OCI-LY7 (cell line): ENCODE measurements around the gene ITK. TPM values are rescaled to one million over a fixed set of nuclear protein-coding genes. Genes with fewer than 3 reads are reported as not detected.

ENCODE experiments used
- BruUV-seq: library from RNA; stranded (reverse); fragments of 400-500 nt; replicated peaks from 2 replicates; lab custom pipeline; 2021; lab: Mats Ljungman, UMichigan
- CTCF ChIA-PET: fragments of 300-600 bp; sonication (Branson Sonifier 250); formaldehyde crosslinking; loops from one replicate; lab custom pipeline; 2022; ENCODE audit warnings: antibody characterized with exemption; ENCODE audit not compliant: unreplicated experiment; lab: Charles Lee
- POLR2A ChIA-PET: fragments of 300-600 bp; sonication (Branson Sonifier 250); formaldehyde crosslinking; loops from one replicate; lab custom pipeline; 2022; ENCODE audit warnings: antibody characterized with exemption; lab: Charles Lee
- DNase-seq: peaks from one replicate; pipeline ENCODE4 v3.0.0-alpha.2; 2015; ENCODE audit warnings: low spot score
- H2AFZ ChIP-seq: fragments of 200-600 bp; sonication (generic), shearing (Covaris generic); 2 replicates; pipeline ENCODE4 v1.6.1; 2014; ENCODE audit warnings: mild to moderate bottlenecking, antibody characterized with exemption, low read length, moderate library complexity
- H3K27ac ChIP-seq: fragments of 200-600 bp; sonication (generic); 2 replicates; pipeline ENCODE4 v1.5.1; 2014; ENCODE audit warnings: mixed run types, low read depth, mild to moderate bottlenecking, moderate library complexity, low read length, inconsistent platforms; ENCODE audit not compliant: poor library complexity, severe bottlenecking
- H3K36me3 ChIP-seq: fragments of 200-600 bp; sonication (generic); 2 replicates; pipeline ENCODE4 v1.6.1; 2014; ENCODE audit warnings: mild to moderate bottlenecking, antibody characterized with exemption, low read length, moderate library complexity, mixed read lengths; ENCODE audit not compliant: insufficient read depth
- H3K4me1 ChIP-seq: fragments of 200-600 bp; sonication (generic); 2 replicates; pipeline ENCODE4 v1.5.1; 2014; ENCODE audit warnings: mild to moderate bottlenecking, low read length; ENCODE audit not compliant: insufficient read depth, poor library complexity, severe bottlenecking
- H3K4me2 ChIP-seq: fragments of 200-600 bp; sonication (generic); 2 replicates; pipeline ENCODE4 v1.6.1; 2014; ENCODE audit warnings: mild to moderate bottlenecking, low read length
- H3K4me3 ChIP-seq: fragments of 200-600 bp; sonication (generic); 2 replicates; pipeline ENCODE4 v1.5.1; 2014; ENCODE audit warnings: mild to moderate bottlenecking, low read depth, low read length; ENCODE audit not compliant: poor library complexity, severe bottlenecking
- H3K79me2 ChIP-seq: fragments of 200-600 bp; sonication (generic); 2 replicates; pipeline ENCODE4 v1.6.1; 2016; ENCODE audit warnings: low read depth, mild to moderate bottlenecking, low read length, moderate library complexity, mixed read lengths; ENCODE audit not compliant: insufficient read depth
- H3K9me2 ChIP-seq: fragments of 200-600 bp; sonication (generic); 2 replicates; pipeline ENCODE4 v1.6.1; 2016; ENCODE audit warnings: mild to moderate bottlenecking, low read length, mixed read lengths; ENCODE audit not compliant: insufficient read depth
- H3K9me3 ChIP-seq: fragments of 200-600 bp; sonication (generic); 2 replicates; pipeline ENCODE4 v1.6.1; 2014; ENCODE audit warnings: mild to moderate bottlenecking, mixed run types, low read length, mixed read lengths
- H4K20me1 ChIP-seq: fragments of 200-600 bp; sonication (generic); 2 replicates; pipeline ENCODE4 v1.6.1; 2014; ENCODE audit warnings: mild to moderate bottlenecking, antibody characterized with exemption, low read length, moderate library complexity, mixed read lengths; ENCODE audit not compliant: insufficient read depth
- CTCF ChIP-seq: fragments of 200-600 bp; sonication (generic); conservative IDR thresholded peaks from 2 replicates; pipeline ENCODE4 v1.5.1; 2014; ENCODE audit warnings: mild to moderate bottlenecking, antibody characterized with exemption, low read length, moderate library complexity, mixed read lengths
- EZH2phosphoT487 ChIP-seq: fragments of 200-600 bp; sonication (generic); IDR thresholded peaks from 2 replicates; pipeline ENCODE4 v1.6.1; 2018; ENCODE audit warnings: low read depth, borderline replicate concordance, mild to moderate bottlenecking, mixed run types, antibody characterized with exemption, low read length, moderate library complexity, mixed read lengths
- intact Hi-C: fragments of 100-400 bp; cut with micrococcal nuclease; formaldehyde crosslinking; loops from one replicate; pipeline ENCODE4 v1.10.0; 2022; ENCODE audit not compliant: unreplicated experiment
- total RNA-seq, 2 experiments: library from RNA; depleted of rRNA in 1 of 2; stranded (reverse); fragments of >200 nt in 1 of 2; shearing (Covaris generic) in 1 of 2; gene quantifications; 2 replicates each; pipeline ENCODE4 v1.2.3, GENCODE V29; 2014 to 2022

Gene ITK
- total RNA-seq, 2 experiments from 2014 or later, result not detected

DNA sequence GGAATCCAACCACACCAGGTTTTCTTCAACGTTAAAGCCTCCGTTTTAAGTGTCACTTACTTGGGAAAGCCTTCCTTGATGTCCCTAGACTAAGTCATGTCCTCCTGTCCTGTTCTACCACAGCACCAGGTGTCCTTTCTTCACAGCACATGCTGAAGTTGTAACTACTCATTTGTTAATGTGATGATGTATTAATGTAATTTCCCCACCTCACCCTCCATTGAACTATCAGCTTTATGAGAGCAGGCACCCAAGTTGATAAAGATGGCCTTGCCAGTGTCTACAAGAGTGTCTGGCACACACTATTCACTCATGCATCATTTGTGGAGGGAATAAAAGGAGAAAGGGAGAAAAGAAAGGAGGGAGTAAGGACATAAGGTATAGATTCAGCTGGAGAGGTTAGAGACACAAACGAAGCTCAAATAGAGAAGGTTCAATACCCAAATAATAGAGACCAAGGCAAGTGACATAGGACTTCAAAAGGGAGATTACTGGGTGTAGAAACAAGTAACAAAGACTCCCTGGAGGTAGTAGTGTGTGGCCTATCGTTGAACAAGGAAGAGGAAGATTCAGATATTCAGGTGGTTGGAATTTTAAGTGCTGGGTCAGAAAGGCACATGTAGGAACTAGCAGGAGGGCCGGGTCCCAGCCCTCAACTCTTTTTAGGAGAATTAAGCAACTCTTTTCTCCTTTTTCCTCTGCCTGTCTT, 6.6 kb downstream of the ITK start:
- no peak overlapping the region for H2AFZ ChIP-seq
- H4K20me1 ChIP-seq, result no peaks in the 10 kb centered on the region
- H3K4me2 ChIP-seq, result no peak overlapping the region
- no peaks in the 10 kb centered on the region for H3K9me3 ChIP-seq
- TF ChIP-seq EZH2phosphoT487 (no peak), CTCF (no peak)
- H3K4me3 ChIP-seq, result no peak overlapping the region
- CTCF ChIA-PET, result no interaction called here
- H3K9me2 ChIP-seq, result no peaks in the 10 kb centered on the region
- no peaks in the 10 kb centered on the region for H3K79me2 ChIP-seq
- H3K36me3 ChIP-seq, result no peaks in the 10 kb centered on the region
- POLR2A ChIA-PET, result interaction anchor here (0.9 kb wide), 1 partner anchor 150 kb away, joined by 3 read pairs; no protein-coding TSS in a partner anchor
- H3K4me1 ChIP-seq, result no peaks in the 10 kb centered on the region
- no peak overlapping the region for H3K27ac ChIP-seq
- BruUV-seq, result no TSS peak
- intact Hi-C loops, result loop anchor here (2.0 kb wide), 1 partner anchor 44 kb away; no protein-coding TSS in a partner anchor
- DNase-seq, result no peak

DNA sequence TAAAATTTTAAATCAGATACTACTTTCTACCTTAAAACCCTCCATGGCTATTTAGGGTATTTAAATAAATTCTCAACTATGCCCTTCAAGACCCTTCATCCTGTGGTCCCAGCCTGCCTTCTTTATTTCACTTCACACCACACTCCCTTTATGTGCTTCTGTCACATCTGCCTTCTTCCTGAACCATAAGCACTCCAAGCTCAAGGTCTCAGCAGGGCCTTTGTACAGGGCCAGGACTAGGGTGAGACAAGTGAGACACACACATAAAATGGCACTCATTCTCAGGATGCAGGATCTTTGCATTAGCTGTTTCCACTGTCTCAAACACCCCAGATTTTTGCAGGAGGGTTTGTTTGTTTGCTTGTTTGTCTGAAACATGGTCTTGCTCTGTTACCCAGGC, 7.6 kb downstream of the ITK start:
- no peak for TF ChIP-seq EZH2phosphoT487
- TF ChIP-seq CTCF, result no peak
- no peaks in the 10 kb centered on the region for H3K9me3 ChIP-seq
- no peaks in the 10 kb centered on the region for H3K79me2 ChIP-seq
- ChIA-PET CTCF (no interaction called here), POLR2A (no interaction called here)
- H3K4me1 ChIP-seq, result no peaks in the 10 kb centered on the region
- no peaks in the 10 kb centered on the region for H3K9me2 ChIP-seq
- H3K4me3 ChIP-seq, result no peak overlapping the region
- H3K27ac ChIP-seq, result no peak overlapping the region
- no peak for DNase-seq
- intact Hi-C loops, result no loop called here
- H2AFZ ChIP-seq, result no peak overlapping the region
- BruUV-seq, result no TSS peak
- H4K20me1 ChIP-seq, result no peaks in the 10 kb centered on the region
- H3K36me3 ChIP-seq, result no peaks in the 10 kb centered on the region
- no peak overlapping the region for H3K4me2 ChIP-seq

- H3K4me1 ChIP-seq, result no peaks in the 10 kb centered on the region
- H3K79me2 ChIP-seq, result no peaks in the 10 kb centered on the region
- H3K9me3 ChIP-seq, result no peaks in the 10 kb centered on the region
- H3K4me3 ChIP-seq, result no peak overlapping the region
- H3K27ac ChIP-seq, result no peak overlapping the region
- no peaks in the 10 kb centered on the region for H4K20me1 ChIP-seq
- no TSS peak for BruUV-seq
- H3K9me2 ChIP-seq, result no peaks in the 10 kb centered on the region
- H3K36me3 ChIP-seq, result no peaks in the 10 kb centered on the region
- no peak overlapping the region for H3K4me2 ChIP-seq
- intact Hi-C loops, result no loop called here
- no peak for DNase-seq
- ChIA-PET POLR2A (interaction anchor here (1.1 kb wide), 1 partner anchor 47 kb away, joined by 3 read pairs; the partner anchor contains the start of gene MED7), CTCF (interaction anchor here (0.6 kb wide), 1 partner anchor 414 kb away, joined by 3 read pairs; no protein-coding TSS in a partner anchor)
- no peak overlapping the region for H2AFZ ChIP-seq
- TF ChIP-seq CTCF, result no peak
- TF ChIP-seq EZH2phosphoT487, result no peak
Observed at GRCh38 chr5:157189223-157189622, 8.6 kb downstream of the ITK start.
